GM12801 (cell line): ENCODE measurements around the gene PRKCB.

Experiments used
- TF ChIP-seq, protein P1 (sequence below): IDR thresholded peaks from one replicate; pipeline ENCODE4 v1.5.1; 2011; ENCODE audit warnings: control low read depth; ENCODE audit not compliant: insufficient read length; ENCODE audit errors: extremely low read depth

PRKCB gene

DNA sequence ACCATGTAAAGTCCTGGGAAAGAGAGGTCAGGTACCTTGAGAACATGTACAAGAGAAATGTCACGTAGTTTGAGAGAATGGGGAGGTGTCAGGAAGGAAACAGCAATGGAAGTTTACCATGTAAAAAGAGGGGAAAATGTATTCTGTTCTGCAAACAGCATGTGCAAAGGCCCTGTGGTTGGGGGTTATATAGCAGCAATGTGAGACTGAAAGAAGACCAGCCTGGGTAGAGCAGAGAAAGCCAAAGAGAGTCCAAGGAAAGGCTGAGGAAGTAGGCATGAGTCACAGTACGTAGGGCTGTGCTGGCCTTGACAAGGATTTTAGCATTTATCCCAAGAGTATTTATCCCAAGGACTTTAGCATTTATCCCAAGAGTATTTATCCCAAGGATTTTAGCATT lies 279.1 kb downstream of the PRKCB start:
- TF ChIP-seq, protein P1, sequence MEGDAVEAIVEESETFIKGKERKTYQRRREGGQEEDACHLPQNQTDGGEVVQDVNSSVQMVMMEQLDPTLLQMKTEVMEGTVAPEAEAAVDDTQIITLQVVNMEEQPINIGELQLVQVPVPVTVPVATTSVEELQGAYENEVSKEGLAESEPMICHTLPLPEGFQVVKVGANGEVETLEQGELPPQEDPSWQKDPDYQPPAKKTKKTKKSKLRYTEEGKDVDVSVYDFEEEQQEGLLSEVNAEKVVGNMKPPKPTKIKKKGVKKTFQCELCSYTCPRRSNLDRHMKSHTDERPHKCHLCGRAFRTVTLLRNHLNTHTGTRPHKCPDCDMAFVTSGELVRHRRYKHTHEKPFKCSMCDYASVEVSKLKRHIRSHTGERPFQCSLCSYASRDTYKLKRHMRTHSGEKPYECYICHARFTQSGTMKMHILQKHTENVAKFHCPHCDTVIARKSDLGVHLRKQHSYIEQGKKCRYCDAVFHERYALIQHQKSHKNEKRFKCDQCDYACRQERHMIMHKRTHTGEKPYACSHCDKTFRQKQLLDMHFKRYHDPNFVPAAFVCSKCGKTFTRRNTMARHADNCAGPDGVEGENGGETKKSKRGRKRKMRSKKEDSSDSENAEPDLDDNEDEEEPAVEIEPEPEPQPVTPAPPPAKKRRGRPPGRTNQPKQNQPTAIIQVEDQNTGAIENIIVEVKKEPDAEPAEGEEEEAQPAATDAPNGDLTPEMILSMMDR: no peak

DNA sequence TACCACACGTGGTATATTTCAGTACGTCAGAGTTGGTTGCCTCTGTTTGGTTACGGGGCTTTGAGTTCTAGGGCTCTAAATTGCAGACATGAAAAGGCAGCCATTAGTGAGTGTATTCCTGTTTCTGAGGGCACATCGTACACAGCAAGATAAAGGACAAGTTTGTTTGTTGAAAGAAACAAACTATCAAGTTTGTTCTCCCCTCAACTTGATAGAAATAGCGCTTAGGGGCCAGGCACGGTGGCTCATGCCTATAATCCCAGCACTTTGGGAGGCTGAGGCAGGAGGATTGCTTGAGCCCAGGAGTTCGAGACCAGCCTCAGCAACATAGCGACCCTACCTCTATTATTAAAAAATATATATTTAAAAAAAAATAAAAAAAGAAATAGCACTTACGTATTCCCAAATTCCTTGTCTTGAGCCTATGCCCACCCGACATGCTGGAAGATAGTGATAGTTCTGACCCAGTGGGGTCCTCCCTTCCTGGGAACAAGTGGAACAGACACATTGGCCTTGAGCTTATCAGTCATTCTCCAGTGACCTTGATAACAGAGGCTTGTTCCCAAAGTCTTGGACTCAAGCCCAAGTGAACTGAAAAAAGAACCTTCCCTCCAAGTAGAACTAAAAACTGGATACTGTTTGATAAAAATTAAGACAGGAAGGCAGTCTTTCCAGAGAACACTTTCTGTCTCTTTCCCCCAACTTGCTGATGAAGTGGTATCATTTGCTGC lies 280.4 kb downstream of the PRKCB start:
- TF ChIP-seq, protein P1: no peak

DNA sequence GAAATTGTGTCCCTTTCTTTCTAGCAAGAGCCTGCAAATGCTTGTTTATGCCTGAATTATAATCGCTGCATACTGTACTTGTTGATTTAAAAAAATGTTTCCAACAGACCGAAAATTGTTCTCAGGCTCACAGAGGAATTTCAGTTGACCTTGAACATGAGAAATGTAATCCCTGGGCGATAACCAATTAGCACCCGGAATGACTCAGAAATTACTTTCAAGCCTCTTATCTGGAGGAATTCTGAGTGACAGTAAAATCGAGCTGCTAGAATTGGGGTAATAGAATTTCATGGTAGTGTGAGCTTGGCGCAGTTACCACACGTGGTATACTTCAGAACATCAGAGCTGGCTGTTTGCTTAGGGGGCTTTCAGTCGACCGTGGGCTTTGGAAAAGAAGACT lies 281.2 kb downstream of the PRKCB start:
- TF ChIP-seq, protein P1: no peak

GRCh38 chr16:24117680-24118079 lies 281.9 kb downstream of the PRKCB start:
- TF ChIP-seq, protein P1: no peak

DNA sequence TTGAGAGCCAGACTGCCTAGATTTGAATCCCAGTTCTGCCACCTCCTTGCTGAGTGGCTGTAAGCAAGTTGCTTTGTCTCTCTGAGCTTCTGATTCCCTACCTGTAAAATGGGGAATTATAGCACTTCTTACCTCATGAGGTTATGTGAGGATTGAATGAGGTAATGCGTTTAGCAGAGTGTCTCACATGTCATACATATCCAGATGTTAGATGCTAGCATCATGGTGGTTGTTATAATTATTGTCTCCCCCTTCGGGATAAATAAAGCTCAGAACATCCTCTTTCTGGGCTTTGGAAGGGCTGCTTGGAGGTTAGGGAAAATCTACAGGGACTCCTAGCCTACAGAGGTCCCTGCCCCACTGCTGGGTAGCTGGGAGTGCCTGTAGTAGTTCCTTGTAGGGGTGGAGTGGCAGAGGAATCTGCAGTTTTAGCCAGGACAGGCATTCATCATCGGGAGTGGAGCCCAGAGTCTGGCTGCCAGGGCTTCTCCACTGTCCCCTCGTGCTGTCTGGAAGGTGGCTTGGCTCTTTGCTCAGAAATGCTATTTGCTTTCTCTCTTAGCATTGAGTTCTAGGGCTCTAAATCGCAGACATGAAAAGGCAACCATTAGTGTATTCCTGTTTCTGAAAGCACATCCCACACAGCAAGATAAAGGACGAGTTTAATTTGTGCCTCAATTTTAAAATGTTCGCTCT lies 282.5 kb downstream of the PRKCB start:
- TF ChIP-seq, protein P1: no peak

DNA sequence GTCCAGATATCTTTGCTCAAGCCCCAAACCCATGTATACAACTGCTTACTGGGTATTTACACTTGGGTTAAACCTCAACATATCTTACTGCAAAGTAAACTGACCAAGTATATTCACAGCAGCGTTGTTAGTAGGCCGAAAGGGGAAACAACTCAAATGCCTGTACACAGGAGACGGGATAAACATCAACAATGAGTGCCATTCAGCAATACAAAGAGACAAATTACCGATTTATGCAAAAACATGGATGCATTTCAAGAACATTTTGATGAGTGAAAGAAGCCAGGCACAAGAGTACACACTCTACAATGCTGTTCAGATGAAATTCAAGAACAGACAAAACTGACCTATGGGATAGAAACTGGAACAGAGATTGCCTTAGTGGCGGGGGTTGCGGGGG lies 284.0 kb downstream of the PRKCB start:
- TF ChIP-seq, protein P1: no peak

- TF ChIP-seq, protein P1: no peak
Measured at GRCh38 chr16:24123275-24123674, 287.5 kb downstream of the PRKCB start.
